ENCODE results near the gene OSBP. TPM values are rescaled to one million over a fixed set of nuclear protein-coding genes. Genes with fewer than 3 reads are reported as not detected.

OSBP gene
- total and polyA plus RNA-seq, 9 of the 15 experiments (the other 6 are each of a cell fraction or from before 2014, with no cell fraction given): 11.7 to 49.0 (median 28.7) TPM

- peak; percentile 83 for TF ChIP-seq ZBTB40 (IDR thresholded peaks at IDR 0.05)
- TF ChIP-seq ZBTB40 (CRISPR knock-in tag; IDR thresholded peaks at IDR 0.05): no peak
- TF ChIP-seq SIRT6 (IDR thresholded peaks at IDR 0.05; ENCODE audit: low read depth, low read length): no peak
- TF ChIP-seq FOXM1 (IDR thresholded peaks at IDR 0.05; ENCODE audit: low read depth): peak; percentile 87
- no peak for TF ChIP-seq FOXM1 (CRISPR knock-in tag; IDR thresholded peaks at IDR 0.05; ENCODE audit: low read depth)
- no peak for TF ChIP-seq TRIM24 (IDR thresholded peaks at IDR 0.05)
- TF ChIP-seq ZZZ3 (IDR thresholded peaks at IDR 0.05): no peak
- peak; percentile 44; the same call in 1 of the 2 replicates for TF ChIP-seq POLR2AphosphoS5 (IDR thresholded peaks at IDR 0.05; ENCODE audit: control insufficient read depth, insufficient read depth, low read depth, low read length)
- TF ChIP-seq HDAC2 (IDR thresholded peaks at IDR 0.05): peak; percentile 71; the same call in 1 of the 2 replicates
- peak; percentile 71; the same call in 1 of the 2 replicates for TF ChIP-seq KLF1 (tag; IDR thresholded peaks at IDR 0.05)
- peak; percentile 18; the same call in 1 of the 2 replicates for TF ChIP-seq ZBTB43 (CRISPR knock-in tag; IDR thresholded peaks at IDR 0.05)
- TF ChIP-seq TEAD2 (tag; IDR thresholded peaks at IDR 0.05): peak; percentile 47; the same call in 1 of the 2 replicates
- TF ChIP-seq ZNF174 (CRISPR knock-in tag; IDR thresholded peaks at IDR 0.05): no peak
- peak; percentile 58 for TF ChIP-seq PCBP1 (IDR thresholded peaks at IDR 0.05; ENCODE audit: low read depth, low read length, poor library complexity, severe bottlenecking)
- TF ChIP-seq GABPA (tag; conservative IDR thresholded peaks at IDR 0.05; ENCODE audit: low read depth): peak; percentile 82
- peak; percentile 97 for TF ChIP-seq NFYB (IDR thresholded peaks at IDR 0.05; ENCODE audit: extremely low read depth, insufficient read length)
Measured at GRCh38 chr11:59615637-59616395, at the start of gene OSBP (continued).

All from K562 (cell line).